ENCODE results near the gene ANKRD63.
A peak's percentile ranks its signal among the peaks of the same experiment; 100 is the strongest.

ANKRD63 gene

GRCh38 chr15:40293905-40294895, 11.3 kb upstream of the ANKRD63 start:
- DNase-seq = no peak

DNA sequence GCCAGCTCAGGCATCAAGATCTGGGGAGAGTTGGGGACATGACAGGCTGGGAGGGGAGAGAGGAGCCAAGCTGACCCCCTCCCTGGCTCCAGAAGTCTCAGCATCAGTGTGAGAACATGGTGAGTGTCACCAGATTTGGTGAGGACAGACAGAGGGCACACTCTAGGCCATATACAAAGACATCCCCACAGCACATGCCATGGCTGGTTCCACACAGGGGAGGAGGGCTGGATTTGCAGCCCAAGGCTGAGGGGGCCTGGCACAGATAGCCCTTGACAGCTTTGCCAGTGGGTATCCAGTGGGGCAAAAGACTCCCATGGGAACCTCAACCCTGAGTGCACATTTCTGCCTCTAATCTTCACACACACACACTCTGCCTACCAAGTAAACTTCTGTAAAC, 10.1 kb upstream of the ANKRD63 start:
- no peak for DNase-seq

DNA sequence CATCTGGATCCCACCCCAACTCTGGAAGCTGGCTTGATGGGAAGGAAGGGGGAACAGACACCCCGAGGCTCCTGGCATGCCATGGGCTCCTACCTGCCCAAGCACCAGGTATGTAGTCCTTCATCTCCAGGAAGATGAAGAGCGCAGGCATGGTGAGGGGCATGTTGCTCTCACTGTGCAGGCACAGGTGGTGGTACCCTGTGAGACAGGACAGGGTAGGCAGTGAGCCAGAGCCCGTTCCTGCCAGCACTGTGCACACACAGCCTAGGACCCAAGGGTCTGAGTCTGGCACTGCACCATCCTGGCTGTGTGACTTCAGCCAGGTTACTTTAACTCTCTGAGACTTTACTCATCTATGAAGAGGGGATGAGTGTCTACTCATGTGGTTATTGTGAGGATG, 9.4 kb upstream of the ANKRD63 start:
- DNase-seq = no peak

DNA sequence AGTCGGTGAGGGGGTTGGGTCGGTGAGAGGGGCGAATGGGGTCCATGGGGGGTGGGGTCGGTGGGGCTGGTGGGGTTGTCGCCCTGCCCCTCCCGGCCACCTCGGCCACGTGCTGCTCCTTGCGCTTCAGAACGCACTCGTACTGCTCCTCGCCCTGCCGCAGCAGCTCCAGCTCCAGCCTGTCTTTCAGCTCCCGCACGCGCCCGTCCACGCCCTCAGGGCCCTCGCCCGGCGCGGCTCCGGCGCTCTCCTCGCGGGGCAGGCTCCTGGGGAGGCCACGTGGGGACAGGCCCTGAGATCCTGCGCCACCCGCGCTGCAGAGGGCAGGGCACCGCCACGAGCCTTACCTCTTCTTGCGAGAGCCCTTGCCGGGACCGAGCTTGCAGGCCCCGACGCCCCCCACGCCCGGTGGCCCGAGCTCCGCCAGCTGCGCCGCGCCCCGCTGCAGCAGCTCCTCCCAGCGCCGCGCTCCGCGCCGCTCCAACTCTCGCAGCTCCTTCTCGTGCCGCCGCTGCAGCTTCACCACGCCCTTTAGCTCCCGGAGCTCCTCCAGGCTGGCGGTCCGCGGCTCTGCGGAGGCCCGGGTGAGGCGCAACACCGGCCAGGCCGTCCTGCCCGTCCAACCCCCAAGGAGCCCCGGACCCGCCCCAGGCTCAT, 8.2 kb upstream of the ANKRD63 start:
- no peak for DNase-seq

GRCh38 chr15:40290545-40290917, 7.7 kb upstream of the ANKRD63 start:
- DNase-seq = no peak

DNA sequence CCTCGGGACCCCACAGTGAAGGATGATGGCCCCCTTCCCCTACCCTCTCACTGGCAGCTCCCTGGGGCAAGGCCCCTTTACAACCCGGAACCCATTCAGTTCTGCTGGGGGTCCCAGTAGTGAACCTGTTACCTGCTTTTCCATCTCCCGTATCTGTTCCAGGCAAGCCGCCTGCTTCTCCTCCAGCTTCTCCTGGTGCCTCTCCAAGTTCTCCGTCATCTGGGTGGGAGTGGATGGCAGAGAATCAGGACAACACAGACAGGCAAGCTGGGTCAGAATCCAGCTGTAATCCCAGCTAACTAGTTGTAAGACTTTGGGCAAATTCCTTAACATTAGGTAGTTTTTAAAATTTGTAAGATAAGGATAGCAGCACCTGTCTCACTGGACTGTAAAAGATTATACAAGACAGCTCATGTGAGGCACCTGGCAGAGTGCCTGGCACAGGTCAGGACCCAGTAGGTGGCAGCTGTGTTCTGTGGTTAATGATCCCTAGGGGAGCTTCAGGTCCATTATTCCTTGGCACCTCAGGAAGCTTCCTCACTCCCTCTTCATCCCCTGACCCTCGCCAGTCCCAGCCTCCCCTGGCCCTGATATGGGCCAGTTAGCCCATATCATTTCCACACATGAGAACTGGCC, 6.4 kb upstream of the ANKRD63 start:
- no peak for DNase-seq

- DNase-seq = no peak
Measured at GRCh38 chr15:40287968-40288367, 5.1 kb upstream of the ANKRD63 start.

DNA sequence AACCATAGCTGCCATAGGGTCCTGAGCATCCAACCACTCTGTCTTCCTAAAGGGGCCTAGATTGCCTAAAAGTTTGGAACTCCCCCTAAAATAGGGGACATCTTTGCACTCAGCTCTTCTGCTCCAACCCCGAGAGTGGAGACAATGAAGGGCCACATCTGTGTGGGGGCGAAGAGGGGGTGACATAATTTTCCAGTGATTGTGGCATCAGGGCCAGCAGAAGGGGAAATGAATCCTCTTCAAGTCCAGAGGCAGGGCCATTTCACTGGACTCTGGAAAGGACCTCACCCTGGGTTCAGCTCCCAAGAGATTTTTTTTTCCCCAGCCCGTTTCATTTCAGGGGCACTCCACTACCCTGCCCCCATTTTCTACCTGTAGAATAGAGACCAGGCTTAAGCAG, 4.6 kb upstream of the ANKRD63 start:
- DNase-seq = no peak

GRCh38 chr15:40286794-40287193, 3.9 kb upstream of the ANKRD63 start:
- DNase-seq = no peak

GRCh38 chr15:40286061-40286532, 3.2 kb upstream of the ANKRD63 start:
- no peak for DNase-seq

DNA sequence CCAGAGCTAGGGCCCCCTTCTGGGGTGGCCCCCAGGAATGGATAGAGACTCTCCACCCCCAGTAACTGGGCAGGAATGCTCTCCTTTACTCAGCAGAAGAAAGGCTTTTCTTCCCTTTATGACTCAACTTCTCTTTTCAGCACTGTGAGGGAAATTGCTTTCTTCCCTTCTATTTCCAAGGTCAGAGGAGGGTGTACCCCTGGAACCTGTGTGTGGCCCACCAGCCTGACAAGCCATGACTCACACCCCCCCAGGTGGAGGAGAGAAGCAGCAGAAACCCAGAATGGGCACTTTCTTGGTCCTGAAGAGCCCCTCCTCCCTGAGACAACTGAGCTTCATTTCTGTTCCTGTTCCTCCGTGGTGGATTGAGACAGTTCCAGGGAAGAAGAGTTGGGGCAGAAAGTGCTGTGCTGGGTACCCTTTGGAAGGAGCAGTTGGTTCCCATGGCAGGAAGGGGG, 2.7 kb upstream of the ANKRD63 start:
- DNase-seq = no peak

DNA sequence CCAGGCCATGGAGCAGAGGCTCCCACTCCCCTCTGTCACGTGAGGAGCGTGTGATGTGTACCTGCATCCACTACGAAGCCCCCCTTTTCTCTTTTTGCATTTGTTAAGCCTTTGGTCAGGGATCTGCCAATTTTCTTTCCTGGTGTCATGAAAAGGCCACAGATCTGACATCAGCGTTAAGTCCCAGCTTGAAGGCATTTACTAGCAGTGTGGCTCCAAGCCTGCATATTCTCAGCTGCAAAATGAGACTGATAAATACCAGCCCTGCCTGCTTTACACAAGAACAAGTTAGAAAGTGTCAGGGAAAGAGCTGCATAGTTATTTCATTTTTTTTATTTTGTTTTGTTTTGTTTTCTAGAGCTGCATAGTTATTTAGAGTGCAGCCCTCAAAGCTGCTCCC, 2.3 kb upstream of the ANKRD63 start:
- no peak for DNase-seq

GRCh38 chr15:40283615-40284300, 894 bp upstream of the ANKRD63 start:
- no peak for DNase-seq

DNA sequence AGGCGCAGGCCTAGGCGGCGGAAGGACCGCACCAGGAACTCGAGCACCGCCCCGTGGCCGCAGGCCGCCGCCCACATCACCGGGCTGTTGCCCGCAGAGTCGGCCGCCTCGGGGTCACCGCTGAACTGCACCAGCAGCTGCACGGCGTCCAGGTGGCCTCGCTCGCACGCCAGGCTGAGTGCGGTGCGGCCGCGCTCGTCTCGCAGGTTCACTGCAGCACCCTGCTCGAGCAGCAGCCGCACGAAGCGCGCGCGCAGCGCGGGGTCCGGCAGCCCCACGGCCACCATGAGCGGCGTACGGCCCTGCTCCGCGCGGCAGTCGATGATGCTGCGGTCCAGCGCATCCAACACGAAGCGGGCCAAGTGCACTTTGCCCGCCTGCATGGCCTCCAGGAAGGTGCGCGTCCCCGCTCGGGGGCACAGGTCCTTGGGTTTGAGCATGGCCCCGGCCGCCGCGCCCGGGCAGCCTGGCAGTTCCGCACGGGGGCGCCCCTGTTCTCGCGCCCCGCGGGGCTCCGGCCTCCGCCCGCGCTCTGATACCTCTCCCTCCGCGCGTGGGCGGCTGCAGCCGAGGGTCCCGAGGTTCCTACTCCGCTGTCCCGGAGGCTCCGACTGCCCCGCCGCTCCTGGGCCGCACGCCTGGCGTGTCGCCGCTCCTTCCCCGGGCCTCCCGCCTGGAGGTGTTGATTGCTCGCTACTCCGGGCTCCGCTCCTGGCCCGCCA, 556 bp downstream of the ANKRD63 start:
- DNase-seq = no peak

GRCh38 chr15:40281801-40282146, 1.1 kb downstream of the ANKRD63 start:
- no peak for DNase-seq

- no peak for DNase-seq
Measured at GRCh38 chr15:40281057-40281800, 1.6 kb downstream of the ANKRD63 start.

DNA sequence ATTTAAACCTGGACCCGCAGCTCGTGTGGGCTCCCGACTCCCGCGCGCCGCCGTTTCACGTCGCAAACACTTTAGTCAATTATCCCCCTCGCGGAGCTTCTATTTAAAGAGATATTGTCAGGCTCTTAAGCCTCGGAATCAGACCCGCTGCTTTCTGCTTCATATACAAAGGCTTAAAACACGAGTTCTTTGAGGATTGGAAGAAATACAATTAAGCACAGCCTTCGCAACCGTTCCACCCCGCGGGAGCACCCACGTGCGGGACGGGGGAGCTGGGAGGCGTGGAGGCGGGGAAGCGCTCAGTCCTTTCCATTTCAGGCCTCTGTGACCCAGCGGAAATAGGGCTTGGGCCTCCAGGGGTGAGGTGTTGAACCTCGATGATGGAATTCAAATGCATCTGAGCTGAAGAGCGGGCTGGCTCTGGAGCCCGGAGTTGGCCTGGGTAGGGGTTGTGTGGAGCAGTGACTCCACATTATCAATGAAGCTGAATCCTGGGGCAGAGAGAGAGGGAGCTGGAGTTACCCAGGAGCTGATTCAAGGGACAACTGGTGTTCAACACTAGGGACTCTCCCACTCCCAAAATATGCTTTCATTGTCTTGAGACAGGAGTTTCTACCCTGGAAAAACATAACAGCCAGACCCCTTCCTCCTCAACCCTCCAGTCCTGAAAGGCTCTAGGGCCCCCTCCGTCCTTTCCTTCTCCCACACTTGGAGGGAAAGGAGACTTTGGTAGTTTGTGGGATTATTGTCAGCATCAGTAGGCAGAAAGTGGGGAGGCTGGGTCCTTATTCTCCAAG, 2.4 kb downstream of the ANKRD63 start:
- DNase-seq = no peak

DNA sequence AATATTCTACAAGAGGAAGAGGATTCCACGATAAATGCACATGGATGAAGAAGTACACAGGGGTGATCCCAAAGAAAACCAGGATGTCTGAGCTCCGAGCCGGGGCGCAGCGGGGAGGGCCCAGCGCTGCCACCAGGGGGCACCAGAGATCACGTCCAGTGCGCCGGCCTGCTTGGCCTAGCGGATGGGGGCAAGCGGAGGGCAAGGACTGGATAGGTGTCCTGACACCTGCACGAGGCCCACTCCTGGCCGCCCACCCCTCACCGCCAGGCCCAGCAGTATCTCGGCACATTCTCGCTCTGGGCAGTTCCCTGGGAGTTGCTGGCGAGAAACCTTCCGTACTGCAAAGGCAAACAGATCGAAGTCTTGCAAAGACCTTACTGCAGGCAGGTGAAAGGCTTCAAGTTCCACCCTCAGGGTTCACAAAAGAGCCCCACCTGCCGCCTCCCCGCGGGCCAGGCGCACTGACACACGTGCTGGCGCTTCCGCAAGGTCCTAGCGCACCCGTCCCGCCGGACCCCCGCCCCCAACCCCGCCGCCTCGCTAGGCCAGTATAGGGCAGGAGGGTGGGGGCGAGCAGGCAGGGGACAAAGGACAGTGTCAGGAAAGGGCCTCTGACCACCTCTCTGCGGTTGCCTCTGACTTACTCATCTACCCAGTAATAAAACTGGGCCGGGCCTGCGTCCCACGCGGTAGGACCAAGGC, 3.3 kb downstream of the ANKRD63 start:
- DNase-seq = peak; percentile 46

DNA sequence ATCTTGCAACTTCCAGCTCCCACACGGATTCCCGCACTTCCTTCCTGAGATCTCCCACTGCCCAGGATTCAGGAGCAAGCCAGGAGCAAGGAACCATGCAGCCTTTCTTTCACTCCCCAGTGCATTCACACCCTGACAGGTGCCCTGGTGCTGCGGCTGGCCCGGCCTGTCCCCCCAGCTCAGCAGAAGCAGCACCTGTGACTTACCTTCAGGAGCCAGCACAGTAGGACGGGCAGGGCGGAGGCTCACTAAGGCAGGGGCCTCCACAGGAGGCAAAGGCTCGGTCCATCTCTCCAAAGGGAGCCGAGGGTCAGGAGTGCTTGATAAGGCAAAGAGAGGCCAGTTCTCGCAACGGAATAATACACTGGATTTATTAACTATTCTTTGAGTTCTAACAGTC, 4.8 kb downstream of the ANKRD63 start:
- no peak for DNase-seq

DNA sequence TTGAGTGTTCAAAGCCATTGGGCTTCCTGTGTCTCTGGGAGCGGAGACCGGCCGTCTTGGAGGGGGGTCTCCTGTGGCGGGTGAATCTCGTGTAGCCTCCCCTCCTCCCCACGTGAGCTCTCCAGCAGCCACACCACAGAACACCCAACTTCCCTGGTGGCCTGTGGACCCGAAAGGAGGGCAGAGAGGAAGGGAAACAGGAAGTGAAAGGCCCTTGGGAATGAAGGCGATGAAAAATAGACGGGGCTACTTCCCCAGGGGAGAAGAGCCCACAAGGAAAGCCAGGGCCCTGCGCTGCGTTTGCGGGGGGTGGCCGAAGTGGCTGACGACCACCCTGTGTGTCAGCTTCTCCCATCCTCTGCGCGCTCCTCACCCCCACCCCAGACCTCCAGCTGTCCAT, 5.4 kb downstream of the ANKRD63 start:
- no peak for DNase-seq

Measured in NCI-H2107 (cell line).